Heart left ventricle (tissue), 13 donors: ENCODE data around the gene HNRNPAB.

ENCODE experiments used
- CTCF ChIP-seq, 12 donors: fragments of 200-600 bp; sonication (generic) in 4 of 12; IDR thresholded peaks; one replicate each; pipeline versions ENCODE4 v1.5.0 to v1.8.0; 2018 to 2022; ENCODE audit warnings: antibody characterized with exemption in 12 of 12, mild to moderate bottlenecking in 5 of 12
- POLR2A ChIP-seq, 2 donors: fragments of 450-650 bp; IDR thresholded peaks; one replicate each; pipeline ENCODE4 v1.6.1; 2017; ENCODE audit warnings: antibody characterized with exemption in 2 of 2, mild to moderate bottlenecking in 2 of 2, moderate library complexity in 2 of 2
- donor health status: ischemic (EF 13 %, LVEDD 7.1; RV severe dilation, severe dysfunction).
- donor health status: DM: no; HTN: yes; CAD: no.
- donor health status: DM: no; HTN: no; CAD: no.
- donor health status: ischemic (EF 25% LVEDD 6.9; RV normal size, moderate dysfunction).
- donor health status: ischemic (EF 25% LVEDD 5.7; RV mildly dilated, moderate dysfunction).
- donor health status: ischemic (EF 35%, LVEDD 5.7; RV mildly dilated, moderate dysfunction).
- donor health status: nonischemic (EF 11% LVEDD 7.7; RV severe dilation, severe dysfunction).
- donor health status: DM: yes; HTN: yes; CAD: no.
- donor health status: PGD.
- donor health status: ischemic (EF 29% LVEDD 5.4; RV normal size, mild dysfunction).
- donor health status: nonischemic (EF 23%, LVEDD 6.1; RV moderate dilation, normal function).

GRCh38 chr5:178177569-178177968 lies 26.8 kb upstream of the HNRNPAB start:
- TF ChIP-seq CTCF (IDR thresholded peaks at IDR 0.05) (no peak), POLR2A (IDR thresholded peaks at IDR 0.05) (no peak)
